GM12878 (cell line): ENCODE data around the gene LHFPL3. TPM values are rescaled to one million over a fixed set of nuclear protein-coding genes. Genes with fewer than 3 reads are reported as not detected.

Source experiments
- ATAC-seq: fragments of 200-7000 bp; cut with Tn5 transposase; 3 replicates; pipeline ENCODE4 v1.9.1; 2020; ENCODE audit warnings: mild to moderate bottlenecking, moderate library complexity
- BruUV-seq: library from RNA; stranded (reverse); fragments of 400-500 nt; replicated peaks from 2 replicates; lab custom pipeline; 2021; lab: Mats Ljungman, UMichigan
- CTCF ChIA-PET: fragments of 300-600 bp; sonication (Branson Sonifier 250); formaldehyde crosslinking; extraction: SDS; loops from one replicate; lab custom pipeline; 2021; ENCODE audit warnings: inconsistent platforms; lab: Yijun Ruan, JAX
- POLR2A ChIA-PET: fragments of 350-600 bp; formaldehyde crosslinking; extraction: SDS; loops from one replicate; lab custom pipeline; 2021; ENCODE audit warnings: inconsistent platforms; lab: Charles Lee
- RAD21 ChIA-PET: fragments of 300-600 bp; sonication (Branson Sonifier 250); formaldehyde crosslinking; loops from one replicate; lab custom pipeline; 2023; ENCODE audit warnings: antibody characterized with exemption; ENCODE audit not compliant: unreplicated experiment; lab: Charles Lee
- SMC1A ChIA-PET: fragments of 300-600 bp; sonication (Branson Sonifier 250); formaldehyde crosslinking; loops from one replicate; lab custom pipeline; 2023; ENCODE audit not compliant: unreplicated experiment, uncharacterized antibody; lab: Charles Lee
- DNase-seq: peaks from one replicate; pipeline ENCODE4 v3.0.0-alpha.2; 2011; ENCODE audit warnings: low read depth, low spot score
- FAIRE-seq: peaks from 3 replicates; lab custom pipeline; 2011; peaks lifted over from hg19 to GRCh38; lab: Jason Lieb, UNC
- H2AFZ ChIP-seq: 2 replicates; pipeline ENCODE4 v1.6.0; 2011; ENCODE audit warnings: low read depth, low read length, control low read depth; ENCODE audit not compliant: control insufficient read depth
- H3K27ac ChIP-seq: 2 replicates; pipeline ENCODE4 v1.5.1; 2011; ENCODE audit warnings: control low read depth; ENCODE audit not compliant: control insufficient read depth, insufficient read depth
- H3K27me3 ChIP-seq, 2 experiments: replicated peaks in 1 of 2; 2 replicates each; pipeline versions ENCODE4 v1.6.0 to v1.6.1; 2011; ENCODE audit warnings: low read length in 1 of 2; ENCODE audit not compliant: control insufficient read depth in 2 of 2, insufficient read depth in 2 of 2
- H3K36me3 ChIP-seq, 2 experiments: 2 replicates each; pipeline ENCODE4 v1.5.1; 2011; ENCODE audit warnings: low read length in 1 of 2; ENCODE audit not compliant: control insufficient read depth in 2 of 2, insufficient read depth in 2 of 2
- H3K4me1 ChIP-seq: 2 replicates; pipeline ENCODE4 v1.6.1; 2011; ENCODE audit warnings: mild to moderate bottlenecking, low read length, moderate library complexity, mixed read lengths; ENCODE audit not compliant: control insufficient read depth, insufficient read depth
- H3K4me2 ChIP-seq: 2 replicates; pipeline ENCODE4 v1.6.0; 2011; ENCODE audit warnings: control low read depth; ENCODE audit not compliant: control insufficient read depth, insufficient read depth
- H3K4me3 ChIP-seq: fragments of 200-600 bp; sonication (generic); 2 replicates; pipeline ENCODE4 v1.5.1; 2016
- H3K79me2 ChIP-seq: 2 replicates; pipeline ENCODE4 v1.6.0; 2011; ENCODE audit warnings: low read length; ENCODE audit not compliant: control insufficient read depth, insufficient read depth
- H3K9ac ChIP-seq: 2 replicates; pipeline ENCODE4 v1.8.0; 2011; ENCODE audit warnings: low read length, control low read depth, mixed read lengths; ENCODE audit not compliant: control insufficient read depth, insufficient read depth
- H3K9me3 ChIP-seq: replicated peaks from 3 replicates; pipeline ENCODE4 v1.5.1; 2011; ENCODE audit warnings: mild to moderate bottlenecking, low read length; ENCODE audit not compliant: control insufficient read depth, insufficient read depth
- H4K20me1 ChIP-seq: 2 replicates; pipeline ENCODE4 v1.6.0; 2011; ENCODE audit not compliant: control insufficient read depth, insufficient read depth
- CBX3 ChIP-seq: fragments of 200-600 bp; sonication (generic); IDR thresholded peaks from 2 replicates; pipeline ENCODE4 v1.6.1; 2016; ENCODE audit warnings: low read depth, borderline replicate concordance
- CBX5 ChIP-seq: sonication (generic); IDR thresholded peaks from 2 replicates; pipeline ENCODE4 v1.6.1; 2016; ENCODE audit warnings: low read depth, moderate library complexity, mild to moderate bottlenecking, inconsistent platforms
- E2F8 ChIP-seq: fragments of 450-650 bp; IDR thresholded peaks from 2 replicates; pipeline ENCODE4 v1.6.1; 2018; ENCODE audit warnings: mild to moderate bottlenecking, low read depth, moderate library complexity; ENCODE audit not compliant: partially characterized antibody
- ELK1 ChIP-seq: IDR thresholded peaks from 2 replicates; pipeline ENCODE4 v1.6.1; 2012; ENCODE audit warnings: low read depth, low read length, improper control_type of control experiment
- HDAC6 ChIP-seq: fragments of 200-600 bp; sonication (generic); IDR thresholded peaks from one replicate; pipeline ENCODE4 v1.8.0; 2017; ENCODE audit warnings: antibody characterized with exemption; ENCODE audit not compliant: unreplicated experiment
- NFIC ChIP-seq: IDR thresholded peaks from 2 replicates; pipeline ENCODE4 v1.6.1; 2012; ENCODE audit warnings: low read depth, mild to moderate bottlenecking, inconsistent platforms, low read length, moderate library complexity
- NR2F1 ChIP-seq: fragments of 450-650 bp; conservative IDR thresholded peaks from 2 replicates; pipeline ENCODE4 v1.6.1; 2017; ENCODE audit warnings: mild to moderate bottlenecking
- RCOR1 ChIP-seq: conservative IDR thresholded peaks from 2 replicates; pipeline ENCODE4 v1.6.1; 2012; ENCODE audit warnings: low read depth, low read length, improper control_type of control experiment
- SIX5 ChIP-seq: IDR thresholded peaks from 2 replicates; pipeline ENCODE4 v1.6.1; 2011; ENCODE audit warnings: mild to moderate bottlenecking, low read depth, low read length, moderate library complexity; ENCODE audit not compliant: severe bottlenecking
- STAT3 ChIP-seq: IDR thresholded peaks from 2 replicates; pipeline ENCODE4 v1.6.1; 2011; ENCODE audit warnings: low read depth, low read length, improper control_type of control experiment
- ZNF217 ChIP-seq: fragments of 450-650 bp; IDR thresholded peaks from 2 replicates; pipeline ENCODE4 v1.6.1; 2017; ENCODE audit warnings: antibody characterized with exemption, mild to moderate bottlenecking
- ZSCAN29 ChIP-seq: fragments of 450-650 bp; IDR thresholded peaks from 2 replicates; pipeline ENCODE4 v1.6.1; 2017; ENCODE audit warnings: mild to moderate bottlenecking, moderate library complexity
- WGBS: methylation state at CpG from one replicate; pipeline ENCODE4 v1.1.6; 2016; ENCODE audit warnings: low lambda C conversion rate; ENCODE audit not compliant: insufficient replicate concordance, insufficient coverage; ENCODE audit errors: missing lambda C conversion rate; 5-methylcytosine and 5-hydroxymethylcytosine counted together
- in situ Hi-C: fragments of 300-500 bp; cut with MboI; formaldehyde crosslinking; loops from 9 replicates; pipeline ENCODE4 v1.14.3; 2018; ENCODE audit warnings: mixed read lengths
- intact Hi-C: fragments of 100-400 bp; cut with micrococcal nuclease; formaldehyde crosslinking; loops from one replicate; pipeline ENCODE4 v1.14.2; 2022; ENCODE audit not compliant: unreplicated experiment
- polyA plus RNA-seq, 11 experiments: library from polyadenylated mRNA; depleted of rRNA in 4 of 11; unstranded in 6 of 11; stranded (reverse) in 5 of 11; fragments of >200 nt; fragmentation: Nextera tagmentation in 4 of 11; fragmentation: Illumina TruSeq in 1 of 11; extraction: Ambion mirVana in 4 of 11; extraction: Trizol in 1 of 11; gene quantifications; 1 replicate in 1 of 11; 2 replicates in 10 of 11; pipeline versions ENCODE4 v1.2.1 to v1.2.3, GENCODE V29; 2011 to 2016; ENCODE audit warnings: inconsistent platforms in 2 of 11, missing spikeins in 2 of 11, low read depth in 1 of 11
- total RNA-seq, 4 experiments: library from RNA; depleted of rRNA in 3 of 4; stranded (reverse); fragments of >200 nt in 3 of 4; fragmentation: Illumina TruSeq in 1 of 4; extraction: Trizol in 1 of 4; gene quantifications; 2 replicates each; pipeline versions ENCODE4 v1.2.1 to v1.2.3, GENCODE V29; 2013 to 2021

The LHFPL3 gene
- total and polyA plus RNA-seq, 10 of the 15 experiments (the other 5 are each of a cell fraction or from before 2014, with no cell fraction given), result 0.09 TPM; not detected in 9

- intact Hi-C loops, result no loop called here
- BruUV-seq, result no TSS peak
- WGBS, result 0% methylated on average over 3 of the region's 3 CpGs
- Histone ChIP-seq H4K20me1 (no peaks in the 10 kb centered on the region), H3K27ac (no peak overlapping the region), H3K4me1 (no peaks in the 10 kb centered on the region), H3K4me3 (no peak overlapping the region), H3K79me2 (no peaks in the 10 kb centered on the region), H3K4me2 (no peak overlapping the region), H3K9ac (no peak overlapping the region), H3K27me3 (no peaks in the 10 kb centered on the region; a peak in 1 of 4 replicates), H3K9me3 (no peaks in the 10 kb centered on the region), H2AFZ (no peak overlapping the region), H3K36me3 (no peaks in the 10 kb centered on the region)
- POLR2A ChIA-PET, result no interaction called here
- no peak for ATAC-seq
- CTCF ChIA-PET, result interaction anchor here (0.7 kb wide), 1 partner anchor 27 kb away, joined by 3 read pairs; no protein-coding TSS in a partner anchor
- RAD21 ChIA-PET, result interaction anchor here (0.6 kb wide), 1 partner anchor 447 kb away, joined by 3 read pairs; no protein-coding TSS in a partner anchor
- SMC1A ChIA-PET, result no interaction called here
- FAIRE-seq, result no peak
- in situ Hi-C loops, result no loop called here
- TF ChIP-seq CBX3 (no peak), HDAC6 (no peak), NR2F1 (no peak), ZSCAN29 (no peak), STAT3 (no peak), ZNF217 (no peak), SIX5 (no peak)
- DNase-seq, result no peak
Measured at GRCh38 chr7:104294291-104294690, 34.1 kb upstream of the LHFPL3 start.

GRCh38 chr7:104296266-104296665 lies 32.1 kb upstream of the LHFPL3 start:
- Histone ChIP-seq H3K9me3 (no peaks in the 10 kb centered on the region), H3K27ac (no peak overlapping the region), H3K79me2 (no peaks in the 10 kb centered on the region), H3K4me3 (no peak overlapping the region), H3K4me2 (no peak overlapping the region), H3K27me3 (no peaks in the 10 kb centered on the region), H2AFZ (no peak overlapping the region), H4K20me1 (no peaks in the 10 kb centered on the region), H3K4me1 (no peaks in the 10 kb centered on the region), H3K9ac (no peak overlapping the region), H3K36me3 (no peaks in the 10 kb centered on the region)
- FAIRE-seq (no peak), DNase-seq (no peak), ATAC-seq (no peak)
- in situ Hi-C loops, result no loop called here
- ChIA-PET POLR2A (no interaction called here), CTCF (no interaction called here), RAD21 (no interaction called here), SMC1A (no interaction called here)
- 60% methylated on average over 3 of the region's 3 CpGs for WGBS
- no TSS peak for BruUV-seq
- intact Hi-C loops, result no loop called here
- TF ChIP-seq RCOR1 (no peak), ELK1 (no peak), CBX5 (no peak), E2F8 (no peak), NFIC (no peak)
